HCT116 (cell line): ENCODE results near the gene DOCK4. TPM values are rescaled to one million over a fixed set of nuclear protein-coding genes. Genes with fewer than 3 reads are reported as not detected.

Experiments
- ATAC-seq: fragments of 200-7000 bp; cut with Tn5 transposase; 2 replicates; pipeline ENCODE4 v1.9.1; 2020; ENCODE audit warnings: mild to moderate bottlenecking, moderate library complexity
- BruUV-seq: library from RNA; stranded (reverse); fragments of 400-500 nt; replicated peaks from 2 replicates; lab custom pipeline; 2021; lab: Mats Ljungman, UMichigan
- CTCF ChIA-PET: fragments of 300-600 bp; sonication (Branson Sonifier 250); formaldehyde crosslinking; loops from one replicate; lab custom pipeline; 2021; ENCODE audit warnings: antibody characterized with exemption; lab: Charles Lee
- POLR2A ChIA-PET: fragments of 300-600, 350-600 bp; sonication (Branson Sonifier 250); formaldehyde crosslinking; loops from one replicate; lab custom pipeline; 2021; ENCODE audit warnings: antibody characterized with exemption; lab: Charles Lee
- RAD21 ChIA-PET, 2 experiments: fragments of 300-600 bp; sonication (Branson Sonifier 250); formaldehyde crosslinking; loops; one replicate each; lab custom pipeline; 2023; ENCODE audit warnings: low total read pairs in 2 of 2; ENCODE audit not compliant: uncharacterized antibody in 2 of 2, unreplicated experiment in 2 of 2, low non-redundant PET in 1 of 2; lab: Charles Lee
- DNase-seq: peaks from one replicate; pipeline ENCODE4 v3.0.0-alpha.2; 2010; ENCODE audit warnings: low read depth, low spot score
- H2AFZ ChIP-seq: fragments of 200-600 bp; shearing (Covaris generic), sonication (generic); 2 replicates; pipeline ENCODE4 v1.6.1; 2017; ENCODE audit warnings: low read depth, mixed run types, mixed read lengths, antibody characterized with exemption, low read length; ENCODE audit not compliant: poor library complexity, severe bottlenecking
- H3K27ac ChIP-seq: 2 replicates; pipeline ENCODE4 v1.5.1; 2012; ENCODE audit warnings: low read depth, low read length
- H3K27me3 ChIP-seq: fragments of 200-600 bp; sonication (generic); 2 replicates; pipeline ENCODE4 v1.6.1; 2016; ENCODE audit warnings: mixed run types, low read length, mixed read lengths; ENCODE audit not compliant: insufficient read depth
- H3K36me3 ChIP-seq, 2 experiments: fragments of 200-500 bp in 1 of 2; fragments of 200-600 bp in 1 of 2; sonication (Bioruptor generic) in 1 of 2; sonication (generic) in 1 of 2; 2 replicates each; pipeline versions ENCODE4 v1.5.1 to v1.6.1; 2014 to 2016; ENCODE audit warnings: low read length in 2 of 2, inconsistent platforms in 1 of 2, mixed read lengths in 1 of 2, mixed run types in 1 of 2; ENCODE audit not compliant: insufficient read depth in 2 of 2, control insufficient read depth in 1 of 2
- H3K4me1 ChIP-seq, 2 experiments: fragments of 200-600 bp in 1 of 2; sonication (generic) in 1 of 2; 2 replicates each; pipeline versions ENCODE4 v1.5.1 to v1.6.1; 2012 to 2017; ENCODE audit warnings: low read length in 2 of 2, inconsistent platforms in 1 of 2, mild to moderate bottlenecking in 1 of 2, mixed read lengths in 1 of 2, mixed run types in 1 of 2, moderate library complexity in 1 of 2; ENCODE audit not compliant: insufficient read depth in 2 of 2, control insufficient read depth in 1 of 2
- H3K4me2 ChIP-seq: fragments of 200-600 bp; sonication (generic); 2 replicates; pipeline ENCODE4 v1.6.1; 2017; ENCODE audit warnings: mixed run types, low read length, mixed read lengths
- H3K4me3 ChIP-seq, 2 experiments: fragments of 200-600 bp in 1 of 2; sonication (generic) in 1 of 2; replicated peaks in 1 of 2; 2 replicates each; pipeline ENCODE4 v1.5.1; 2011 to 2016; ENCODE audit warnings: low read length in 2 of 2, control low read depth in 1 of 2, low read depth in 1 of 2, mild to moderate bottlenecking in 1 of 2, mixed read lengths in 1 of 2, mixed run types in 1 of 2
- H3K79me2 ChIP-seq: fragments of 200-600 bp; sonication (generic); 2 replicates; pipeline ENCODE4 v1.6.1; 2017; ENCODE audit warnings: mild to moderate bottlenecking, mixed run types, low read length, moderate library complexity, mixed read lengths; ENCODE audit not compliant: insufficient read depth
- H3K9ac ChIP-seq: fragments of 200-600 bp; sonication (generic); 2 replicates; pipeline ENCODE4 v1.6.1; 2016; ENCODE audit warnings: low read length, mixed read lengths
- H3K9me2 ChIP-seq: fragments of 200-600 bp; sonication (generic), shearing (Covaris generic); 2 replicates; pipeline ENCODE4 v1.6.1; 2017; ENCODE audit warnings: mixed run types, mild to moderate bottlenecking, moderate library complexity; ENCODE audit not compliant: insufficient read depth
- H3K9me3 ChIP-seq, 2 experiments: fragments of 200-500 bp in 1 of 2; fragments of 200-600 bp in 1 of 2; sonication (Bioruptor generic) in 1 of 2; sonication (generic) in 1 of 2; 2 replicates each; pipeline ENCODE4 v1.6.1; 2014 to 2017; ENCODE audit warnings: low read length in 2 of 2, mixed read lengths in 2 of 2, inconsistent platforms in 1 of 2, low read depth in 1 of 2, mild to moderate bottlenecking in 1 of 2, mixed run types in 1 of 2, moderate library complexity in 1 of 2; ENCODE audit not compliant: control insufficient read depth in 1 of 2, insufficient read depth in 1 of 2
- H4K20me1 ChIP-seq: fragments of 200-600 bp; sonication (generic), shearing (Covaris generic); 2 replicates; pipeline ENCODE4 v1.6.1; 2017; ENCODE audit warnings: mixed run types, mild to moderate bottlenecking, moderate library complexity; ENCODE audit not compliant: insufficient read depth
- ELF1 ChIP-seq: IDR thresholded peaks from 2 replicates; pipeline ENCODE4 v1.6.1; 2012; ENCODE audit warnings: low read depth, borderline replicate concordance
- EZH2 ChIP-seq: fragments of 200-600 bp; sonication (generic); IDR thresholded peaks from 2 replicates; pipeline ENCODE4 v1.6.1; 2017; ENCODE audit warnings: antibody characterized with exemption, mixed run types
- EZH2phosphoT487 ChIP-seq: fragments of 200-600 bp; IDR thresholded peaks from 2 replicates; pipeline ENCODE4 v1.6.1; 2018; ENCODE audit warnings: antibody characterized with exemption, borderline replicate concordance
- POLR2A ChIP-seq: IDR thresholded peaks from 2 replicates; pipeline ENCODE4 v1.7.0; 2011; ENCODE audit warnings: borderline replicate concordance; ENCODE audit not compliant: insufficient read depth, insufficient read length; ENCODE audit errors: extremely low read depth
- POLR2AphosphoS5 ChIP-seq: IDR thresholded peaks from 2 replicates; pipeline ENCODE4 v1.6.1; 2011; ENCODE audit warnings: mild to moderate bottlenecking, low read depth, low read length, moderate library complexity
- RAD21 ChIP-seq: IDR thresholded peaks from 2 replicates; pipeline ENCODE4 v1.6.1; 2012; ENCODE audit warnings: low read depth, mild to moderate bottlenecking
- TCF7L2 ChIP-seq: IDR thresholded peaks from 2 replicates; pipeline ENCODE4 v1.7.0; 2011; ENCODE audit warnings: borderline replicate concordance, inconsistent platforms; ENCODE audit not compliant: insufficient read depth, insufficient read length; ENCODE audit errors: extremely low read depth
- YY1 ChIP-seq: IDR thresholded peaks from 2 replicates; pipeline ENCODE4 v1.6.1; 2011; ENCODE audit warnings: low read length, low read depth, moderate library complexity, mild to moderate bottlenecking; ENCODE audit not compliant: insufficient replicate concordance; ENCODE audit errors: extremely low read depth
- ZFX ChIP-seq: fragments of 450-650 bp; IDR thresholded peaks from 2 replicates; pipeline ENCODE4 v1.6.1; 2017
- intact Hi-C: fragments of 100-400 bp; cut with micrococcal nuclease; formaldehyde crosslinking; loops from 2 replicates; pipeline ENCODE4 v1.10.0; 2022
- total RNA-seq: library from RNA; stranded (reverse); gene quantifications from one replicate; pipeline ENCODE4 v1.2.1, GENCODE V29; 2021; ENCODE audit not compliant: unreplicated experiment
- TF ChIP-seq, protein P1 (sequence below): IDR thresholded peaks from 2 replicates; pipeline ENCODE4 v1.6.1; 2012; ENCODE audit warnings: low read depth
- TF ChIP-seq, protein P2 (sequence below): IDR thresholded peaks from 2 replicates; pipeline ENCODE4 v1.6.1; 2011; ENCODE audit warnings: mild to moderate bottlenecking, low read length, moderate library complexity; ENCODE audit not compliant: insufficient replicate concordance; ENCODE audit errors: extremely low read depth

Gene DOCK4
- total RNA-seq, 1 experiment from 2014 or later, result 2.2 TPM

DNA sequence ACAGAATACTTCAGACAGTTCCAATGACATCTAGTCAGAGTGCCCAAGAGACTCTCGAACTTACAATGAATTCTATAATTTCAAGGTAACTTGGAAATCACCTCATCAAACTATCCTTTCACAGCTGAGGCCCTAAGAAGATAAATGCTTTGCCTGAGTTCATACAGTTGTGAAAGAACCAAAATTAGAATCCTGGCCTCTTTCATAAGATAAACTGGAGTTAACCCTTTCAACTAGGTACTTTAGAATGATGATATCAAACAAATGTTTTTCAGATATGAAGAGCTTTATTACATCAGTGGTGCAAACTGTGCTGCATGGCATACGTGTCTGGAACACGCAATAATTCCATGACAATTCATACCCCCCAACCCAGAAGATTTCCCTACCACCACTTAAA lies 17.9 kb downstream of the DOCK4 start:
- CTCF ChIA-PET, result no interaction called here
- H3K4me2 ChIP-seq, result no peak overlapping the region
- no TSS peak for BruUV-seq
- no peak for TF ChIP-seq TCF7L2
- TF ChIP-seq, protein P1, sequence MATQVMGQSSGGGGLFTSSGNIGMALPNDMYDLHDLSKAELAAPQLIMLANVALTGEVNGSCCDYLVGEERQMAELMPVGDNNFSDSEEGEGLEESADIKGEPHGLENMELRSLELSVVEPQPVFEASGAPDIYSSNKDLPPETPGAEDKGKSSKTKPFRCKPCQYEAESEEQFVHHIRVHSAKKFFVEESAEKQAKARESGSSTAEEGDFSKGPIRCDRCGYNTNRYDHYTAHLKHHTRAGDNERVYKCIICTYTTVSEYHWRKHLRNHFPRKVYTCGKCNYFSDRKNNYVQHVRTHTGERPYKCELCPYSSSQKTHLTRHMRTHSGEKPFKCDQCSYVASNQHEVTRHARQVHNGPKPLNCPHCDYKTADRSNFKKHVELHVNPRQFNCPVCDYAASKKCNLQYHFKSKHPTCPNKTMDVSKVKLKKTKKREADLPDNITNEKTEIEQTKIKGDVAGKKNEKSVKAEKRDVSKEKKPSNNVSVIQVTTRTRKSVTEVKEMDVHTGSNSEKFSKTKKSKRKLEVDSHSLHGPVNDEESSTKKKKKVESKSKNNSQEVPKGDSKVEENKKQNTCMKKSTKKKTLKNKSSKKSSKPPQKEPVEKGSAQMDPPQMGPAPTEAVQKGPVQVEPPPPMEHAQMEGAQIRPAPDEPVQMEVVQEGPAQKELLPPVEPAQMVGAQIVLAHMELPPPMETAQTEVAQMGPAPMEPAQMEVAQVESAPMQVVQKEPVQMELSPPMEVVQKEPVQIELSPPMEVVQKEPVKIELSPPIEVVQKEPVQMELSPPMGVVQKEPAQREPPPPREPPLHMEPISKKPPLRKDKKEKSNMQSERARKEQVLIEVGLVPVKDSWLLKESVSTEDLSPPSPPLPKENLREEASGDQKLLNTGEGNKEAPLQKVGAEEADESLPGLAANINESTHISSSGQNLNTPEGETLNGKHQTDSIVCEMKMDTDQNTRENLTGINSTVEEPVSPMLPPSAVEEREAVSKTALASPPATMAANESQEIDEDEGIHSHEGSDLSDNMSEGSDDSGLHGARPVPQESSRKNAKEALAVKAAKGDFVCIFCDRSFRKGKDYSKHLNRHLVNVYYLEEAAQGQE, result no peak
- TF ChIP-seq, protein P2, sequence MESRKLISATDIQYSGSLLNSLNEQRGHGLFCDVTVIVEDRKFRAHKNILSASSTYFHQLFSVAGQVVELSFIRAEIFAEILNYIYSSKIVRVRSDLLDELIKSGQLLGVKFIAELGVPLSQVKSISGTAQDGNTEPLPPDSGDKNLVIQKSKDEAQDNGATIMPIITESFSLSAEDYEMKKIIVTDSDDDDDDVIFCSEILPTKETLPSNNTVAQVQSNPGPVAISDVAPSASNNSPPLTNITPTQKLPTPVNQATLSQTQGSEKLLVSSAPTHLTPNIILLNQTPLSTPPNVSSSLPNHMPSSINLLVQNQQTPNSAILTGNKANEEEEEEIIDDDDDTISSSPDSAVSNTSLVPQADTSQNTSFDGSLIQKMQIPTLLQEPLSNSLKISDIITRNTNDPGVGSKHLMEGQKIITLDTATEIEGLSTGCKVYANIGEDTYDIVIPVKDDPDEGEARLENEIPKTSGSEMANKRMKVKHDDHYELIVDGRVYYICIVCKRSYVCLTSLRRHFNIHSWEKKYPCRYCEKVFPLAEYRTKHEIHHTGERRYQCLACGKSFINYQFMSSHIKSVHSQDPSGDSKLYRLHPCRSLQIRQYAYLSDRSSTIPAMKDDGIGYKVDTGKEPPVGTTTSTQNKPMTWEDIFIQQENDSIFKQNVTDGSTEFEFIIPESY, result no peak
- TF ChIP-seq ZFX, result no peak
- no peak for TF ChIP-seq ELF1
- no peak for TF ChIP-seq EZH2
- no peak for TF ChIP-seq RAD21
- TF ChIP-seq YY1, result no peak
- no peak for TF ChIP-seq EZH2phosphoT487
- no peak for TF ChIP-seq POLR2A
- no peak for TF ChIP-seq POLR2AphosphoS5
- TF ChIP-seq, all 23 proteins: peak for 0
- no peak overlapping the region for H3K27ac ChIP-seq
- POLR2A ChIA-PET, result no interaction called here
- intact Hi-C loops, result no loop called here
- DNase-seq, result no peak
- RAD21 ChIA-PET, result no interaction called here
- no peaks in the 10 kb centered on the region for H4K20me1 ChIP-seq
- H3K4me3 ChIP-seq, result no peak overlapping the region
- ATAC-seq, result no peak
- H3K9ac ChIP-seq, result no peak overlapping the region
- no peaks in the 10 kb centered on the region for H3K36me3 ChIP-seq
- H3K79me2 ChIP-seq, result no peaks in the 10 kb centered on the region
- no peaks in the 10 kb centered on the region for H3K27me3 ChIP-seq
- H2AFZ ChIP-seq, result no peak overlapping the region
- no peaks in the 10 kb centered on the region for H3K9me3 ChIP-seq
- no peaks in the 10 kb centered on the region for H3K4me1 ChIP-seq
- no peaks in the 10 kb centered on the region for H3K9me2 ChIP-seq
